Measurements from ENCODE around the gene SLIT3.

SLIT3 gene

GRCh38 chr5:169185626-169186025 is 115.3 kb downstream of the SLIT3 start:
- H3K4me3 ChIP-seq (ENCODE audit: low read depth, low read length) = no peak overlapping the region
- DNase-seq (ENCODE audit: low read depth) = no peak
- TF ChIP-seq, protein P1, sequence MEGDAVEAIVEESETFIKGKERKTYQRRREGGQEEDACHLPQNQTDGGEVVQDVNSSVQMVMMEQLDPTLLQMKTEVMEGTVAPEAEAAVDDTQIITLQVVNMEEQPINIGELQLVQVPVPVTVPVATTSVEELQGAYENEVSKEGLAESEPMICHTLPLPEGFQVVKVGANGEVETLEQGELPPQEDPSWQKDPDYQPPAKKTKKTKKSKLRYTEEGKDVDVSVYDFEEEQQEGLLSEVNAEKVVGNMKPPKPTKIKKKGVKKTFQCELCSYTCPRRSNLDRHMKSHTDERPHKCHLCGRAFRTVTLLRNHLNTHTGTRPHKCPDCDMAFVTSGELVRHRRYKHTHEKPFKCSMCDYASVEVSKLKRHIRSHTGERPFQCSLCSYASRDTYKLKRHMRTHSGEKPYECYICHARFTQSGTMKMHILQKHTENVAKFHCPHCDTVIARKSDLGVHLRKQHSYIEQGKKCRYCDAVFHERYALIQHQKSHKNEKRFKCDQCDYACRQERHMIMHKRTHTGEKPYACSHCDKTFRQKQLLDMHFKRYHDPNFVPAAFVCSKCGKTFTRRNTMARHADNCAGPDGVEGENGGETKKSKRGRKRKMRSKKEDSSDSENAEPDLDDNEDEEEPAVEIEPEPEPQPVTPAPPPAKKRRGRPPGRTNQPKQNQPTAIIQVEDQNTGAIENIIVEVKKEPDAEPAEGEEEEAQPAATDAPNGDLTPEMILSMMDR (conservative IDR thresholded peaks at IDR 0.05; ENCODE audit: low read depth, low read length) = no peak

GRCh38 chr5:169183576-169183975 is 117.4 kb downstream of the SLIT3 start:
- TF ChIP-seq, protein P1 (conservative IDR thresholded peaks at IDR 0.05; ENCODE audit: low read depth, low read length) = no peak
- no peak overlapping the region for H3K4me3 ChIP-seq (ENCODE audit: low read depth, low read length)
- DNase-seq (ENCODE audit: low read depth) = no peak

- DNase-seq (ENCODE audit: low read depth) = no peak
- no peak overlapping the region for H3K4me3 ChIP-seq (ENCODE audit: low read depth, low read length)
- TF ChIP-seq, protein P1 (conservative IDR thresholded peaks at IDR 0.05; ENCODE audit: low read depth, low read length) = no peak
Measured at GRCh38 chr5:169182797-169183196, 118.1 kb downstream of the SLIT3 start.

DNA sequence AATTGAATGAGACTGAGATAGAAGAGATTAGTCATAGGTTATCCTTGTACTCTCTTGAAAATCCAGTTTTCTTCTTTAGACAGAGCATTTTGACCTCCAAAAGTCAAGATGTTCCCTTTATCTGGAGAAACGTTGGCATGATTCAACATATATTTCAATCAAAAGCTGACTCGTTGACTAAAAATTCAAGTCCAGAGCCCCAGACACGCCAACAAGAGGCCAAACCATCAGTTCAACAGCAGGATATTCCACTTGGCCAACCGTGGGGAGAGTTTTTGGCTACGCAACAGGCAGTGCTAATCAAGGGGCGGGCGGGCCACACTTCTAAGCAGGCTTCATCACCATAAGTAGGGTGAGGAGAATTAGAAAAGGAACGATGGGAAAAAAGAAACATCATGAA is 119.1 kb downstream of the SLIT3 start:
- TF ChIP-seq, protein P1 (conservative IDR thresholded peaks at IDR 0.05; ENCODE audit: low read depth, low read length) = no peak
- no peak overlapping the region for H3K4me3 ChIP-seq (ENCODE audit: low read depth, low read length)
- DNase-seq (ENCODE audit: low read depth) = no peak

DNA sequence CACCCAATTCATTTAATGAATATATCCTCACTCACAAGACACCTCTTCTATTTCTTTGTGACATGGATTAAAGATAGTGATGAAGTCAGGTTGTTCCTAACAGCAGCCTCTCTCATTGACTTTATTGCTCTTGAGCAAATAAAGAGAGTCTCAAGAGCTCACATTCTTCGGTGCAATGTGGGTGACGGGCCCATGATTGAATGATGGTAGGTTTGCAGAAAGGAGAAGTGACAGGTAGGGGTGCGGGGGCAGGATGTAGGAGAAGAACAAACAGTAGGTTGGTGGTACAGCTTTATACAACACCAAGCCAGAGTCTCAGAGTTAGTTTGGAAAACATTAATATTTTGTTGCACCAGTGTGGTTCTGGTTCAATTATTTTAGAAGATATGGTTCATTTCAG is 122.2 kb downstream of the SLIT3 start:
- no peak for DNase-seq (ENCODE audit: low read depth)
- TF ChIP-seq, protein P1 (conservative IDR thresholded peaks at IDR 0.05; ENCODE audit: low read depth, low read length) = no peak
- no peak overlapping the region for H3K4me3 ChIP-seq (ENCODE audit: low read depth, low read length)

- DNase-seq (ENCODE audit: low read depth) = no peak
- TF ChIP-seq, protein P1 (conservative IDR thresholded peaks at IDR 0.05; ENCODE audit: low read depth, low read length) = no peak
- H3K4me3 ChIP-seq (ENCODE audit: low read depth, low read length) = no peak overlapping the region
Measured at GRCh38 chr5:169178274-169178673, 122.7 kb downstream of the SLIT3 start.
